Right lobe of liver (tissue), 4 donors: ENCODE measurements around the gene EXOC3L2.

Experiments used
- CTCF ChIP-seq, 4 donors: fragments of 200-600 bp in 3 of 4; fragments of 450-650 bp in 1 of 4; IDR thresholded peaks; one replicate each; pipeline versions ENCODE4 v1.5.1 to v1.8.0; 2016 to 2022; ENCODE audit warnings: antibody characterized with exemption in 4 of 4, mild to moderate bottlenecking in 2 of 4
- POLR2A ChIP-seq: fragments of 450-650 bp; IDR thresholded peaks from one replicate; pipeline ENCODE4 v1.6.1; 2017; ENCODE audit warnings: antibody characterized with exemption, mild to moderate bottlenecking
- donor health status: DM: no; HTN: no; CAD: no.
- donor health status: DM: no; HTN: no; CAD: no.
- donor health status: DM: no; HTN: yes; CAD: no.

GRCh38 chr19:45250832-45251451 is 5.7 kb upstream of the EXOC3L2 start, which contains the start of gene MARK4:
- TF ChIP-seq CTCF (IDR thresholded peaks at IDR 0.05) (no peak), POLR2A (no peak)
